Stimulated activated CD8-positive, alpha-beta memory T cell treated with anti-CD3 and anti-CD28 coated beads, Interleukin-15, amount 100 ng/mL, for 1 hour (primary cell): ENCODE results near the gene ADCY1.
"Not testable (repeated sequence)": the region's sequence is repeated elsewhere in the genome, so short reads cannot be mapped to it uniquely, and the experiment has no call there.

ENCODE experiments used
- DNase-seq: peaks from one replicate; pipeline ENCODE4 v3.0.0-alpha.2; 2020; ENCODE audit warnings: low read depth

ADCY1 gene

GRCh38 chr7:45712872-45713668, 138.9 kb downstream of the ADCY1 start:
- no peak for DNase-seq

GRCh38 chr7:45713669-45714520, 139.7 kb downstream of the ADCY1 start:
- DNase-seq: no peak

- DNase-seq: no peak
Observed at GRCh38 chr7:45714521-45714820, 140.3 kb downstream of the ADCY1 start.

- no peak for DNase-seq
Observed at GRCh38 chr7:45715471-45716352, 141.5 kb downstream of the ADCY1 start.

- DNase-seq: no peak
Observed at GRCh38 chr7:45716380-45717203, 142.4 kb downstream of the ADCY1 start.

- no peak for DNase-seq
Observed at GRCh38 chr7:45717537-45718235, 143.5 kb downstream of the ADCY1 start.

GRCh38 chr7:45718464-45719330, 144.5 kb downstream of the ADCY1 start:
- no peak for DNase-seq

- no peak for DNase-seq
Observed at GRCh38 chr7:45720989-45721388, 146.8 kb downstream of the ADCY1 start.

- no peak for DNase-seq
Observed at GRCh38 chr7:45721686-45722598, 147.8 kb downstream of the ADCY1 start.

- not testable (repeated sequence) for DNase-seq
Observed at GRCh38 chr7:45725231-45725630, 151.1 kb downstream of the ADCY1 start.

- no peak for DNase-seq
Observed at GRCh38 chr7:45726883-45727282, 152.7 kb downstream of the ADCY1 start.

- DNase-seq: not testable (repeated sequence)
Observed at GRCh38 chr7:45731692-45732443, 157.7 kb downstream of the ADCY1 start.

- DNase-seq: not testable (repeated sequence)
Observed at GRCh38 chr7:45738920-45739319, 164.8 kb downstream of the ADCY1 start.

- DNase-seq: not testable (repeated sequence)
Observed at GRCh38 chr7:45740573-45740972, 166.4 kb downstream of the ADCY1 start.

- not testable (repeated sequence) for DNase-seq
Observed at GRCh38 chr7:45748976-45749375, 174.8 kb downstream of the ADCY1 start.

GRCh38 chr7:45751352-45751751, 177.2 kb downstream of the ADCY1 start:
- DNase-seq: not testable (repeated sequence)

- DNase-seq: not testable (repeated sequence)
Observed at GRCh38 chr7:45756333-45756732, 182.2 kb downstream of the ADCY1 start.

GRCh38 chr7:45756757-45757156, 182.6 kb downstream of the ADCY1 start:
- DNase-seq: not testable (repeated sequence)
